ENCODE results near the gene RYR1.

DNA sequence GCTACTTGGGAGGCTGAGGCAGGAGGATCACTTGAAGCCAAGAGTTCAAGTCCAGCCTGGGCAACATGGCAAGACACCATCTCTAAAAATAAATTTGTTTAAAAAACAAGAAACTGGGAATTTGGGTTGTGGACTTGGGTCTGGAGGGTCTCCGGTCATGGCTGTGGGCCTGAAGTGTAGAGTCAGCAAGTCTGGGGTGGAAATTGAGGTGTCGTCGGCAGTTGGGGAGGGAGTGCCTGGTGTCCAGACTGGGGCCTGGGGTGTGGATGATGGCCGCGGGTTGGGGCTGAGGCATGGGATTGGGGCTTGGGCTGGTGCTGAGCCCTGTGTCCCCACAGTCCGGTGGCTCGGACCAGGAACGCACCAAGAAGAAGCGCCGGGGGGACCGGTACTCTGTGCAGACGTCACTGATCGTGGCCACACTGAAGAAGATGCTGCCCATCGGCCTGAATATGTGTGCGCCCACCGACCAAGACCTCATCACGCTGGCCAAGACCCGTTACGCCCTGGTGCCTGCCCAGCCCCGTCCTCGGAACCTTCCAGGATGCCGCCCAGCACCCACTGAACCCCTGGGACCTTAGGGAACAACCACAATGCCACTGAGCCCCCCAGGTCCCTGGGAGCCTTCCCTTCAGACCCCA, 91.6 kb downstream of the RYR1 start:
- TF ChIP-seq, protein P1, sequence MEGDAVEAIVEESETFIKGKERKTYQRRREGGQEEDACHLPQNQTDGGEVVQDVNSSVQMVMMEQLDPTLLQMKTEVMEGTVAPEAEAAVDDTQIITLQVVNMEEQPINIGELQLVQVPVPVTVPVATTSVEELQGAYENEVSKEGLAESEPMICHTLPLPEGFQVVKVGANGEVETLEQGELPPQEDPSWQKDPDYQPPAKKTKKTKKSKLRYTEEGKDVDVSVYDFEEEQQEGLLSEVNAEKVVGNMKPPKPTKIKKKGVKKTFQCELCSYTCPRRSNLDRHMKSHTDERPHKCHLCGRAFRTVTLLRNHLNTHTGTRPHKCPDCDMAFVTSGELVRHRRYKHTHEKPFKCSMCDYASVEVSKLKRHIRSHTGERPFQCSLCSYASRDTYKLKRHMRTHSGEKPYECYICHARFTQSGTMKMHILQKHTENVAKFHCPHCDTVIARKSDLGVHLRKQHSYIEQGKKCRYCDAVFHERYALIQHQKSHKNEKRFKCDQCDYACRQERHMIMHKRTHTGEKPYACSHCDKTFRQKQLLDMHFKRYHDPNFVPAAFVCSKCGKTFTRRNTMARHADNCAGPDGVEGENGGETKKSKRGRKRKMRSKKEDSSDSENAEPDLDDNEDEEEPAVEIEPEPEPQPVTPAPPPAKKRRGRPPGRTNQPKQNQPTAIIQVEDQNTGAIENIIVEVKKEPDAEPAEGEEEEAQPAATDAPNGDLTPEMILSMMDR (conservative IDR thresholded peaks at IDR 0.05; ENCODE audit: low read length), result no peak
- no peak for TF ChIP-seq EZH2phosphoT487 (IDR thresholded peaks at IDR 0.05; ENCODE audit: borderline replicate concordance, low read depth, low read length)

Data from OCI-LY7 (cell line).